ENCODE data around the gene ZDHHC1. TPM values are rescaled to one million over a fixed set of nuclear protein-coding genes. Genes with fewer than 3 reads are reported as not detected.

Gene ZDHHC1
- total and polyA plus RNA-seq, 2 of the 13 experiments (the other 11 are each of a cell fraction or from before 2014, with no cell fraction given): 0.51 to 1.1 TPM

GRCh38 chr16:67445913-67446907, 29.9 kb upstream of the ZDHHC1 start (continued):
- TF ChIP-seq, protein P1, sequence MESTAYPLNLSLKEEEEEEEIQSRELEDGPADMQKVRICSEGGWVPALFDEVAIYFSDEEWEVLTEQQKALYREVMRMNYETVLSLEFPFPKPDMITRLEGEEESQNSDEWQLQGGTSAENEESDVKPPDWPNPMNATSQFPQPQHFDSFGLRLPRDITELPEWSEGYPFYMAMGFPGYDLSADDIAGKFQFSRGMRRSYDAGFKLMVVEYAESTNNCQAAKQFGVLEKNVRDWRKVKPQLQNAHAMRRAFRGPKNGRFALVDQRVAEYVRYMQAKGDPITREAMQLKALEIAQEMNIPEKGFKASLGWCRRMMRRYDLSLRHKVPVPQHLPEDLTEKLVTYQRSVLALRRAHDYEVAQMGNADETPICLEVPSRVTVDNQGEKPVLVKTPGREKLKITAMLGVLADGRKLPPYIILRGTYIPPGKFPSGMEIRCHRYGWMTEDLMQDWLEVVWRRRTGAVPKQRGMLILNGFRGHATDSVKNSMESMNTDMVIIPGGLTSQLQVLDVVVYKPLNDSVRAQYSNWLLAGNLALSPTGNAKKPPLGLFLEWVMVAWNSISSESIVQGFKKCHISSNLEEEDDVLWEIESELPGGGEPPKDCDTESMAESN (CRISPR knock-in tag; conservative IDR thresholded peaks at IDR 0.05): 0 out of 2 replicates have a peak, but pooled peaks have one; percentile 59
- no peak for TF ChIP-seq ZFP62 (CRISPR knock-in tag; IDR thresholded peaks at IDR 0.05)
- no peak for TF ChIP-seq ZFP90 (CRISPR knock-in tag; IDR thresholded peaks at IDR 0.05; ENCODE audit: borderline replicate concordance)
- TF ChIP-seq, protein P2, sequence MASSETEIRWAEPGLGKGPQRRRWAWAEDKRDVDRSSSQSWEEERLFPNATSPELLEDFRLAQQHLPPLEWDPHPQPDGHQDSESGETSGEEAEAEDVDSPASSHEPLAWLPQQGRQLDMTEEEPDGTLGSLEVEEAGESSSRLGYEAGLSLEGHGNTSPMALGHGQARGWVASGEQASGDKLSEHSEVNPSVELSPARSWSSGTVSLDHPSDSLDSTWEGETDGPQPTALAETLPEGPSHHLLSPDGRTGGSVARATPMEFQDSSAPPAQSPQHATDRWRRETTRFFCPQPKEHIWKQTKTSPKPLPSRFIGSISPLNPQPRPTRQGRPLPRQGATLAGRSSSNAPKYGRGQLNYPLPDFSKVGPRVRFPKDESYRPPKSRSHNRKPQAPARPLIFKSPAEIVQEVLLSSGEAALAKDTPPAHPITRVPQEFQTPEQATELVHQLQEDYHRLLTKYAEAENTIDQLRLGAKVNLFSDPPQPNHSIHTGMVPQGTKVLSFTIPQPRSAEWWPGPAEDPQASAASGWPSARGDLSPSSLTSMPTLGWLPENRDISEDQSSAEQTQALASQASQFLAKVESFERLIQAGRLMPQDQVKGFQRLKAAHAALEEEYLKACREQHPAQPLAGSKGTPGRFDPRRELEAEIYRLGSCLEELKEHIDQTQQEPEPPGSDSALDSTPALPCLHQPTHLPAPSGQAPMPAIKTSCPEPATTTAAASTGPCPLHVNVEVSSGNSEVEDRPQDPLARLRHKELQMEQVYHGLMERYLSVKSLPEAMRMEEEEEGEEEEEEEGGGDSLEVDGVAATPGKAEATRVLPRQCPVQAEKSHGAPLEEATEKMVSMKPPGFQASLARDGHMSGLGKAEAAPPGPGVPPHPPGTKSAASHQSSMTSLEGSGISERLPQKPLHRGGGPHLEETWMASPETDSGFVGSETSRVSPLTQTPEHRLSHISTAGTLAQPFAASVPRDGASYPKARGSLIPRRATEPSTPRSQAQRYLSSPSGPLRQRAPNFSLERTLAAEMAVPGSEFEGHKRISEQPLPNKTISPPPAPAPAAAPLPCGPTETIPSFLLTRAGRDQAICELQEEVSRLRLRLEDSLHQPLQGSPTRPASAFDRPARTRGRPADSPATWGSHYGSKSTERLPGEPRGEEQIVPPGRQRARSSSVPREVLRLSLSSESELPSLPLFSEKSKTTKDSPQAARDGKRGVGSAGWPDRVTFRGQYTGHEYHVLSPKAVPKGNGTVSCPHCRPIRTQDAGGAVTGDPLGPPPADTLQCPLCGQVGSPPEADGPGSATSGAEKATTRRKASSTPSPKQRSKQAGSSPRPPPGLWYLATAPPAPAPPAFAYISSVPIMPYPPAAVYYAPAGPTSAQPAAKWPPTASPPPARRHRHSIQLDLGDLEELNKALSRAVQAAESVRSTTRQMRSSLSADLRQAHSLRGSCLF (CRISPR knock-in tag; IDR thresholded peaks at IDR 0.05; ENCODE audit: borderline replicate concordance): no peak
- TF ChIP-seq ZNF703 (CRISPR knock-in tag; IDR thresholded peaks at IDR 0.05; ENCODE audit: borderline replicate concordance): no peak
- peak; percentile 85 for TF ChIP-seq XRCC5 (optimal IDR thresholded peaks at IDR 0.05; ENCODE audit: low read length)
- TF ChIP-seq POLR2AphosphoS5 (IDR thresholded peaks at IDR 0.05; ENCODE audit: low read depth, low read length): peak; percentile 58; the same call in 1 of the 2 replicates
- TF ChIP-seq ATF6 (CRISPR knock-in tag; conservative IDR thresholded peaks at IDR 0.05): no peak
- no peak for TF ChIP-seq MTF1 (CRISPR knock-in tag; IDR thresholded peaks at IDR 0.05)
- TF ChIP-seq BCL6 (CRISPR knock-in tag; IDR thresholded peaks at IDR 0.05): peak; percentile 58
- TF ChIP-seq SUZ12 (IDR thresholded peaks at IDR 0.05; ENCODE audit: low read depth, low read length): no peak
- TF ChIP-seq ZNF44 (CRISPR knock-in tag; IDR thresholded peaks at IDR 0.05): no peak
- peak; percentile 81 for TF ChIP-seq SKI (IDR thresholded peaks at IDR 0.05; ENCODE audit: partially characterized antibody)
- 0 out of 2 replicates have a peak, but pooled peaks have one; percentile 43 for TF ChIP-seq ZNF503 (CRISPR knock-in tag; IDR thresholded peaks at IDR 0.05)
- peak; percentile 46; the same call in 1 of the 2 replicates for TF ChIP-seq ZNF615 (CRISPR knock-in tag; IDR thresholded peaks at IDR 0.05; ENCODE audit: borderline replicate concordance)
- TF ChIP-seq HNF4G (IDR thresholded peaks at IDR 0.05; ENCODE audit: borderline replicate concordance, low read depth, low read length): peak; percentile 100
- TF ChIP-seq HNF4G (CRISPR knock-in tag; IDR thresholded peaks at IDR 0.05; ENCODE audit: borderline replicate concordance, low read depth): peak; percentile 98

All from HepG2 (cell line).